ENCODE data around the gene SPATA12.
A peak's percentile ranks its signal among the peaks of the same experiment; 100 is the strongest.

The SPATA12 gene

GRCh38 chr3:57048728-57049127, 11.7 kb upstream of the SPATA12 start:
- H3K4me3 ChIP-seq (ENCODE audit: low read depth, low read length): no peak overlapping the region

DNA sequence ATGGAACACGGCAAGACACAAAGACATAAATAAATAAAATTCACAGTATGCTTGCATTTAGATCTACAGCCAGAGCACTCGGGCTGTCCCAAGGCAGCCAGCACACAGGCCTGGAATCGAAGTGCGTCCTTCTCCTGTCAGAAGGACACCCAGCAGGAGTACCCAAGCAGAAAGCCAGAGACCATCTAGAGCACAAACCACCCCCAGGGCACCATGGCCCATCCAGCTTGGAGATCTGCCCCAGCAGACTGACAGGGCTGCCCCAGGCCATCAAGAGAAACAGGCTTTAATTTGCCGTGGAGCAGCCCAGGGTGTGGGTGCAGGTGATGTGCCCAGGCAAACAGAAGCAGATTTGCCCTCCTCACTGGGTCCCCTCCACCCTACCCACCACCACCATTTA, 7.8 kb upstream of the SPATA12 start:
- no peak overlapping the region for H3K4me3 ChIP-seq (ENCODE audit: low read depth, low read length)

- no peak overlapping the region for H3K4me3 ChIP-seq (ENCODE audit: low read depth, low read length)
Observed at GRCh38 chr3:57053122-57053521, 7.3 kb upstream of the SPATA12 start.

GRCh38 chr3:57057351-57057750, 3.1 kb upstream of the SPATA12 start:
- no peak overlapping the region for H3K4me3 ChIP-seq (ENCODE audit: low read depth, low read length)

DNA sequence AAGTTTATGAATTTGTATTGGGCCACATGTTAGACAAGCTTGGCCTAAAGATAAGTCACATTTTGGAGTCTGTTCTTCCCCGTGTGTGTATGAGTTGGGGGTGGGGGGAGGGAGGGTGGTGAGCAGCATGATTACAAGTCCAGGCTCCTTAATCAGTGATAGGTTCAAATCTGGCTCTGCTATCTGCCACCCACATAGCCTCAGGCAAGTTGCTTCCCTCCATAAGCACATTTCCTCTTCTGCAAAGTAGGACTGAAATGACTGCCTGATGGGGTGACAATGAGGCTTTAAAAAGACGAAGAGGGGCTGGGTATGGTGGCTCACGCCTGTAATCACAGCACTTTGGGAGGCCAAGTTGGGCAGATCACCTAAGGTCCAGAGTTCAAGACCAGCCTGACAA, 1.1 kb upstream of the SPATA12 start:
- H3K4me3 ChIP-seq (ENCODE audit: low read depth, low read length): no peak overlapping the region

DNA sequence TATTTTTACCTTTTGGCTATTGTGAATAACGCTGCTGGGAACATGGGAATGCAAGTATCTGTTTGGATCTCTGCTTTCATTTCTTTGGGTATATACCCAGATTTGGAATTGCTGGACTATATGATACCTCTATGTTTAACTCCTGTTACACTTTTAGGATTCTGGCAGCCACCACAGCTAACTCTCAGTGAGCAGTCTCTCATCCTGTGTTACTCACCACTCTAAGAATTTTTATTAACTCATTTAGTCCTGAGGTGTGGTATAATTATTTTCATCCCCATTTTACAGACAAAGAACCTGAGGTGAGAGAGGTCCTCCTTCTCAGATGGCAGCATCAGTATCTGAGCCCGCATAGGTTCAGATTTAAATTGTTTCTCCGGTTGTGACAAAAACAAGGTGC, 1.1 kb downstream of the SPATA12 start:
- H3K4me3 ChIP-seq (ENCODE audit: low read depth, low read length): no peak overlapping the region

GRCh38 chr3:57062101-57062631, 1.7 kb downstream of the SPATA12 start:
- no peak overlapping the region for H3K4me3 ChIP-seq (ENCODE audit: low read depth, low read length)

GRCh38 chr3:57063032-57063431, 2.6 kb downstream of the SPATA12 start:
- no peak overlapping the region for H3K4me3 ChIP-seq (ENCODE audit: low read depth, low read length)

DNA sequence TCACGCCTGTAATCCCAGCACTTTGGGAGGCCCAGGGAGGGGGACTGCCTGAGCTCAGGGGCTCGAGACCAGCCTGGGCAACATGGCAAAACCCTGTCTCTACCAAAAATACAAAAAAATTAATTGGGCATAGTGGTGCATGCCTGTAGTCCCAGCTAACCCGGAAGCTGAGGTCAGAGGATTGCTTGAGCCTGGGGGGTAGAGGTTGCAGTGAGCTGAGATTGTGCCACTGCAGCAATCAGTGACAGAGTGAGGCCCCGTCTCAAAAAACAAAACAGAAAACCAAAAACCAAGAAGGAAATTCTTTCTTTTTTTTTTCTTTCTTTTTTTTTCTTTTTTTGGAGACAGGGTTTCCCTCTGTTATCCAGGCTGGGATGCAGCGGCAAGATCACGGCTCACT, 3.5 kb downstream of the SPATA12 start:
- H3K4me3 ChIP-seq (ENCODE audit: low read depth, low read length): no peak overlapping the region

DNA sequence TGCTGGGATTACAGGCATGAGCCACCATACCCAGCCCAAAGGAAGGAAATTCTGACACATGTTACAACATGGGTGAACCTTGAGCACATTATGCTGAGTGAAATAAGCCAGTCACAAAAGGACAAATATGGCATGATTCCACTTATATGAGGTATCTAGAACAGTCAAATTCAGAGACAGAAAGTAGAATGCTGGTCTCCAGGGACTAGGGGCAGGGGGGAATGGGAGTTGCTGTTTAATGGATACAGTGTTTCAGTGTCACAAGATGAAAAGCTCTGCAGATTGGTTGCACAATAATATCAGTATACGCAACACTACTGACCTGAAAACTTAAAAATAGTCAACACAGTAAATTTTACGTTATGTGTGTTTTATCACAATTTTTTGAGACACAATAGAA, 4.1 kb downstream of the SPATA12 start:
- no peak overlapping the region for H3K4me3 ChIP-seq (ENCODE audit: low read depth, low read length)

GRCh38 chr3:57065588-57065987, 5.1 kb downstream of the SPATA12 start:
- H3K4me3 ChIP-seq (ENCODE audit: low read depth, low read length): no peak overlapping the region

DNA sequence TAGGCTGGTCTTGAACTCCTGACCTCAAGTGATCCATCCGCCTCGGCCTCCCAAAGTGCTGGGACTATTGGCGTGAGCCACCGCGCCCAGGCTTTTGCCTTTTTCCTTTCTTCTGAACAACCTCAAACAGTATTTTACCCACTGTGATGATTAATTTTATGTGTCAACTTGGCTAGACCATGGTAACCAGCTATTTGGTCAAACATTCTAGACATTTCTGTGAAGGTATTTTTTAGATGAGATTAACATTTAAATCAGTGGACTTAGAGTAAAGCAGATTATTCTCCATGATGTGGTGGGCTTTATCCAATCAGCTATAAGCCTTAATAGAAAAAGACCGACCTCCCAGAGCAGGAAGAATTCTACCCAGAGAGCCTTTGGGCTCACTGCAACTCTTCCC, 6.0 kb downstream of the SPATA12 start:
- no peak overlapping the region for H3K4me3 ChIP-seq (ENCODE audit: low read depth, low read length)

- no peak overlapping the region for H3K4me3 ChIP-seq (ENCODE audit: low read depth, low read length)
Observed at GRCh38 chr3:57068437-57069089, 8.1 kb downstream of the SPATA12 start.

GRCh38 chr3:57069503-57069902, 9.0 kb downstream of the SPATA12 start:
- no peak overlapping the region for H3K4me3 ChIP-seq (ENCODE audit: low read depth, low read length)

GRCh38 chr3:57073628-57074027, 13.2 kb downstream of the SPATA12 start:
- H3K4me3 ChIP-seq (ENCODE audit: low read depth, low read length): no peak overlapping the region

- no peak overlapping the region for H3K4me3 ChIP-seq (ENCODE audit: low read depth, low read length)
Observed at GRCh38 chr3:57074135-57074534, 13.7 kb downstream of the SPATA12 start.

GRCh38 chr3:57076422-57076951, 16.0 kb downstream of the SPATA12 start:
- H3K4me3 ChIP-seq (ENCODE audit: low read depth, low read length): no peak overlapping the region

DNA sequence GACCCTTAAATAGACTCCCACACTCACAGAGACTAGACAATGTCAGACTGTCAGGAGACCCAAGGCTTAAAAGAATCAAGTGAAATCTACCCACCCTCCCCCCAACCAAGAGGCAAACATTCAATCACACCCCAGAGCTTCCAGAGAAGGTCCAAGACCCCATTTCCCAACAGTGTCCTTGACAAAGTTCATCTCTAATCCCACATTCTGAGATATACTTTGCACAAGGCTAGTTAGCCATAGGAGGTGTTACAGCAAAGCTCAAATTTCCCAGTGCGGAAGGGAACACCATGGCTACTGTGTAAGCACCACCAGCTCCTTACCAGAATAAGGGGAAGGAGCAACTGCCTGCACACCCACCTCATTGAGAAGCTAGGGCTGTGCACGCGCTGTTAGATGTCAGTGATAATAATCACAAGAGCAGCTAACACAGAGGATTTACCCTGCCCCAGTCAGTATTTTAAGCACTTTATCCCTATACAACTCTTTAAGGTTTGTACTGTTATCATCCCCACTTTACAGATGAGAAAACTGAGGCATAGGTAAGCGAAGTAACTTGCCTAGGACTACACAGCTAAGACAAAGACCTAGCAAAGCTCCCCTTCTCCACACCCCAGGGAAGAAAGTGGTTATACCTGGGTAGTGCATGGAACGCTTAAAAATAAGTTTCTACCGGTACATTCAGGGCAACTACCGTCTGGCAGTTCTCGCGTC, 17.3 kb downstream of the SPATA12 start:
- peak overlapping the region; percentile 73 for H3K4me3 ChIP-seq (ENCODE audit: low read depth, low read length)

- peak overlapping the region; percentile 73 for H3K4me3 ChIP-seq (ENCODE audit: low read depth, low read length)
Observed at GRCh38 chr3:57078344-57078634, 17.8 kb downstream of the SPATA12 start.

DNA sequence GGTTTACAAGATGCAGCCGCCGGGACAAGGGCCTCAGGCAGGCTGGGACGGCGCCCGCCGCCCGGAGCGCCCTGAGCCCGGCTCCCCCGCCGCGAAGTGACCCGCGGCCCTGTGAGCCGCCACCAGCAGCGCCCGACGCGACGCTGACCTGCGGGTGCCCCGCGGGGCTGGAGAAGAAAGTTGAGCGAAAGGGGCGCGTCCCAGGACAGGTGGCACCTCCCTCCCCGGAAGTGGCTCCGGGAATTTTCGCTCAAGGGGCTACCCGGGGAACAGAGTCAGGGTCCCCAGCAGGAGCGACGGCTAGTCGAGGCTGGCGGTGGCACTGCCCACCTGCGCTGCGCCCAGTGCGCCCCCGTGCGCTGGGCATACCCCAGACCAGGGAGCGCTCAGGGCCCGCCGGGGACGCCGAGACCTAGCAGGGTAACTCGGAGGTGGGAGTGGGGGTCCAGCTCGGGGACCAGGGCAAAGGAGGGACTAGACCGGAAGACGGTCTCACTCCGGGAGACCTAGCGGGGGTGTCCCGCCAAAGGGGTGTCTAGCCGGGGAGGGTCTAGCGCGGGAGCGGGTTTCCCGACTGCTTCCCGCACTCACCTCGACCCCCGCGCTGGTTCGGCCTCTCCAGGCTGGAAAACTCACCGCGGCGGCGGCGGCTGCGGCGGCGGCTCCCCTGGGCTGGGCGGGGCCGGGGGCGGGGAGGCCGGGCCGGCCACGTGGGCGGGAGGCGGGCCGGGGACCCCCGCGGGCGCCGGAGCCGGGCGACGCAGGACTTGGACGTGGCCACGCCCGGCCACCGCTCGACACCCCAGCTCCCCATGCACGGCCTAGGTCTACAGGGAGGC, 18.4 kb downstream of the SPATA12 start:
- peak overlapping the region; percentile 73 for H3K4me3 ChIP-seq (ENCODE audit: low read depth, low read length)

DNA sequence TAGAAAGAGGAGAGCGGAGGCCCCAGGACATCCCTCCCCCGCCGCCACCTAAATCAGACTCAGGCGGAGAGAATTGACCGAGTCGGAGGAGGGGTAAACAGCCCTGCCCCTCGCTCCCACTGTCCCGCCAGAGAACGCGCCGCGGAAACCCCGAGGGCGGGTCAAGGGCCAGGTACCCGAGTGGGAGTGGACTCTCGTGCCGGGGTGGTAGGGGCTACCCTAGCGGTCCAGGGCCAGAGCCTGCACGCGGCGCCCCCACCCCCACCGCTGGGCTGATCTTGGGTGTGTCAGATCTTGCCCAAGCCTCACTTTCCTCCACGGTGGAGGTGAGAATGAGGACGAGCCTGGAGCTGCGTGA, 19.0 kb downstream of the SPATA12 start:
- peak overlapping the region; percentile 46 for H3K4me3 ChIP-seq (ENCODE audit: low read depth, low read length)

DNA sequence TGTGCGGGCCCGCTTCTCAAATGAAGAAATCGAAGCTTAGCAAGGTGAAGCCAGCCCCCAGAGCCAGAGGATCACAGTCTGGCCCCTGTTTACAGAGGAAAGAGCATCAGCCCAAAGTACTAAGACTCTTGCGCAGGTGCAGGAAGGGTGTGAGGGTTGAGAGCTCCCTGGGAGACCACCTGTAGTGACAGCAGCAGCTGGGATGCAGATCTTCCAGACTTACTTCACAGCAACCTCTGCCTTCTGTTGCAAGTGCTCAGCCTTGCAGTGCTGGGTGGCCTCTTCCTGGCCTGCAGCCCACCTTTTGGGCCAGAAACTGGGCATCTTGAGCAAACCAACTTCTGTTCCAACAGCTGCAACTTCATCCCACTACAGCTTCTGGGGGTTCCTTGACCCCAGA, 19.7 kb downstream of the SPATA12 start:
- H3K4me3 ChIP-seq (ENCODE audit: low read depth, low read length): no peak overlapping the region

Data from iPS-11a (cell line).